ENCODE results near the gene SORBS2. TPM values are rescaled to one million over a fixed set of nuclear protein-coding genes. Genes with fewer than 3 reads are reported as not detected.

The SORBS2 gene
- total and polyA plus RNA-seq, 9 donors = 17.4 to 204 (median 32.7) TPM

DNA sequence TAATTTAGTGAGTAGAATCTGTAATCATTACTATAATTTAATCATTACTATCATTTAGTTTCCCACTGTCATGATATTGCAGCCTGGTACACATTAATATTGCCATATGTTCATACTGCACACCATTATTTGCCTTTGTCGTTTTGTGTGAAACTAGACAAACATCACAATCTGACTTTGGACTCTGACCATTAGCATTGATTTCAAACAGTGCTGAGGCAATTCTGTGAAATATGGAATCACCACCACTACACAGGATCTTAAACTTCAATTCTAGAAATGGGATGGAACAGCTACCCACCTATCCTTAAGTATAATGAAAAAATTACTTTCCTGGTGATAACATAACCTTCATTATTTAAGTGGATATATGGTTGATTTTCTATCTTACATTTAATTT is 98.3 kb downstream of the SORBS2 start:
- no peak overlapping the region for H3K4me3 ChIP-seq
- H3K27me3 ChIP-seq = no peaks in the 10 kb centered on the region
- H3K4me1 ChIP-seq (ENCODE audit: insufficient read depth) = peaks cover 1% of the 10 kb centered on the region
- intact Hi-C loops (cut with DNase I) = no loop called here
- H3K9me3 ChIP-seq = no peaks in the 10 kb centered on the region
- DNase-seq = no peak
- H3K36me3 ChIP-seq = no peaks in the 10 kb centered on the region
- H3K27ac ChIP-seq = no peak overlapping the region
- no peak for TF ChIP-seq EP300 (IDR thresholded peaks at IDR 0.05)
- TF ChIP-seq POLR2A (IDR thresholded peaks at IDR 0.05) = no peak
- TF ChIP-seq, protein P1, sequence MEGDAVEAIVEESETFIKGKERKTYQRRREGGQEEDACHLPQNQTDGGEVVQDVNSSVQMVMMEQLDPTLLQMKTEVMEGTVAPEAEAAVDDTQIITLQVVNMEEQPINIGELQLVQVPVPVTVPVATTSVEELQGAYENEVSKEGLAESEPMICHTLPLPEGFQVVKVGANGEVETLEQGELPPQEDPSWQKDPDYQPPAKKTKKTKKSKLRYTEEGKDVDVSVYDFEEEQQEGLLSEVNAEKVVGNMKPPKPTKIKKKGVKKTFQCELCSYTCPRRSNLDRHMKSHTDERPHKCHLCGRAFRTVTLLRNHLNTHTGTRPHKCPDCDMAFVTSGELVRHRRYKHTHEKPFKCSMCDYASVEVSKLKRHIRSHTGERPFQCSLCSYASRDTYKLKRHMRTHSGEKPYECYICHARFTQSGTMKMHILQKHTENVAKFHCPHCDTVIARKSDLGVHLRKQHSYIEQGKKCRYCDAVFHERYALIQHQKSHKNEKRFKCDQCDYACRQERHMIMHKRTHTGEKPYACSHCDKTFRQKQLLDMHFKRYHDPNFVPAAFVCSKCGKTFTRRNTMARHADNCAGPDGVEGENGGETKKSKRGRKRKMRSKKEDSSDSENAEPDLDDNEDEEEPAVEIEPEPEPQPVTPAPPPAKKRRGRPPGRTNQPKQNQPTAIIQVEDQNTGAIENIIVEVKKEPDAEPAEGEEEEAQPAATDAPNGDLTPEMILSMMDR (IDR thresholded peaks at IDR 0.05) = no peak
- 91 to 100% (median 91%) methylated on average over 1 of the region's 1 CpG for WGBS, 3 donors

DNA sequence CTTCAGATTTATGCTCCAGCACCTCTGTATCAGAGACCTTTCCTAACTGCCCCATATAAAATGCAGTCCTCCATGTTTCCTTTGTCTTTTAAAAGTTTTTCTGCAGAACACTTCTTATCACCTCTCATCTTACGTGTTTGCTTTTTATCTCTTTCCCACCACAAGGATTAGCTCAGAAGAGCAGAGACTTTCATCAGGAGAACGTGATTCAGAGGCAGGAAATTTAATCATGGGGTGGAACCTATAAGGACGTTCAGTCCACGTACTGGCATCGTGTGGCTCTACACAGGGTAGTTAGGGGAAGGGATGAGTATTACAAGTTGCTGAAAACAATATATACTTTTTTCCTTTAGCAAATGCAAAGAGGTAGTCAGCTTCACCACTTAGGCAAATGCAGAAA is 98.7 kb downstream of the SORBS2 start:
- no peak for DNase-seq
- no peaks in the 10 kb centered on the region for H3K9me3 ChIP-seq
- intact Hi-C loops (cut with DNase I) = no loop called here
- TF ChIP-seq EP300 (IDR thresholded peaks at IDR 0.05) (no peak), POLR2A (IDR thresholded peaks at IDR 0.05) (no peak)
- TF ChIP-seq, protein P1 (IDR thresholded peaks at IDR 0.05) = no peak
- H3K36me3 ChIP-seq = no peaks in the 10 kb centered on the region
- no peak overlapping the region for H3K27ac ChIP-seq
- H3K4me3 ChIP-seq = no peak overlapping the region
- no peaks in the 10 kb centered on the region for H3K27me3 ChIP-seq
- 76 to 91% (median 77%) methylated on average over 5 of the region's 5 CpGs for WGBS, 3 donors
- peaks cover 1% of the 10 kb centered on the region for H3K4me1 ChIP-seq (ENCODE audit: insufficient read depth)

DNA sequence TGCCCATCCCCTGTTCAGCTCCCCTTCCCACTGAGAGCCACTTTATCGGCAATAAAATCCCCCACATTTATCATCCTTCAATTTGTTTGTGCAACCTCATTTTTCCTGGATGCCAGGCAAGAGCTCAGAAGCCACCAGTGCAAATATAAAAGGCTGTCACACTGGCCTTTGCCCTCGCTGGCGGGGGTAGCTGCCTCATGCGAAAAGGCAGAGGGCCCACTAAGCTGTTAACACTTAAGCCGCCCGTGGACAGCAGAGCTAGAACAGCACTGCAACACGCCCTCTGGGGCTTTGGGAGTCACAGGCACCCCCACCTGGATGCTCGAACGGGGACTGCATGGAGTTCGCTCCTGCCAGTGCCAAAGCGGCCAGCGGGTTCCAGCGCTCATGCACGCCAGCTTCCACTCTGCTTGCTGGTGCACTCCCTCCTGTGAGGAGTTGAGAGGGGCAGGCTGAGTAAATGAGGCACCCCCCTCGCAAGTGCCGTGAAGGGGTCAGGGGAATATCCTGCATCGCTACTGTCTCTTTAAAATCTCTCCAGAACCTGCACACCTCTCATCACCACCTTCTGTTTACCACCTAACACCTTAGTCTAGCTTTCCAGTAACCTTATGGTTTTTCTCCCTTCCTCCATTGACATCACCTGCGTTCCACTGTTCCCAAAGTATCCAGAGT is 99.5 kb downstream of the SORBS2 start:
- DNase-seq = no peak
- 83 to 89% (median 89%) methylated on average over 18 of the region's 18 CpGs for WGBS, 3 donors
- Histone ChIP-seq H3K36me3 (no peaks in the 10 kb centered on the region), H3K4me3 (no peak overlapping the region), H3K27me3 (no peaks in the 10 kb centered on the region), H3K9me3 (no peaks in the 10 kb centered on the region), H3K4me1 (ENCODE audit: insufficient read depth) (peaks cover 1% of the 10 kb centered on the region), H3K27ac (no peak overlapping the region)
- intact Hi-C loops (cut with DNase I) = no loop called here
- TF ChIP-seq POLR2A (IDR thresholded peaks at IDR 0.05) (no peak), EP300 (IDR thresholded peaks at IDR 0.05) (no peak)
- TF ChIP-seq, protein P1 (IDR thresholded peaks at IDR 0.05) = no peak

- WGBS, 3 donors = 71 to 92% (median 90%) methylated on average over 4 of the region's 4 CpGs
- intact Hi-C loops (cut with DNase I) = no loop called here
- no peak for DNase-seq
- Histone ChIP-seq H3K36me3 (no peaks in the 10 kb centered on the region), H3K4me1 (ENCODE audit: insufficient read depth) (peaks cover 1% of the 10 kb centered on the region), H3K4me3 (no peak overlapping the region), H3K27ac (no peak overlapping the region), H3K27me3 (no peaks in the 10 kb centered on the region), H3K9me3 (no peaks in the 10 kb centered on the region)
- TF ChIP-seq, protein P1 (IDR thresholded peaks at IDR 0.05) = no peak
- TF ChIP-seq EP300 (IDR thresholded peaks at IDR 0.05) (no peak), POLR2A (IDR thresholded peaks at IDR 0.05) (no peak)
Measured at GRCh38 chr4:185711726-185712125, 100.3 kb downstream of the SORBS2 start.
